ENCODE data around the gene CCDC179.

DNA sequence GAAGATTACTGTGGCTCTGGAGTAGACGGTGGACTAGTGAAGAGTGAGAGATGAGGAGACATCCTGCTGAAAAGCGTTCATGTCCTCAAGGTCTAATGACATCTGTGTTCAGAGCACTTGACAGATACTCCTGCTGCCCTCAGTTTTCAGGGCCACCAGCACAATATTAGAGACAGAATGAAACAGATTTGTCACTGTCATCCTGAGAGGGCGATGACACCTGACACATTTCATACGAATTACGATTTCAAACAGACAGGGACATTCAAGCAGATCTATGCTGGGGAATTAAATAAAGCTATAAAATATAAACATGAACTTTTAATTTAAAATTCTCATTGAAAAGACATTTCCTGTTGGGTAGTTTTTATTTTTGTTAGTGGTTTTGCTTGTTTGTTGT lies 59.8 kb downstream of the CCDC179 start:
- TF ChIP-seq, protein P1, sequence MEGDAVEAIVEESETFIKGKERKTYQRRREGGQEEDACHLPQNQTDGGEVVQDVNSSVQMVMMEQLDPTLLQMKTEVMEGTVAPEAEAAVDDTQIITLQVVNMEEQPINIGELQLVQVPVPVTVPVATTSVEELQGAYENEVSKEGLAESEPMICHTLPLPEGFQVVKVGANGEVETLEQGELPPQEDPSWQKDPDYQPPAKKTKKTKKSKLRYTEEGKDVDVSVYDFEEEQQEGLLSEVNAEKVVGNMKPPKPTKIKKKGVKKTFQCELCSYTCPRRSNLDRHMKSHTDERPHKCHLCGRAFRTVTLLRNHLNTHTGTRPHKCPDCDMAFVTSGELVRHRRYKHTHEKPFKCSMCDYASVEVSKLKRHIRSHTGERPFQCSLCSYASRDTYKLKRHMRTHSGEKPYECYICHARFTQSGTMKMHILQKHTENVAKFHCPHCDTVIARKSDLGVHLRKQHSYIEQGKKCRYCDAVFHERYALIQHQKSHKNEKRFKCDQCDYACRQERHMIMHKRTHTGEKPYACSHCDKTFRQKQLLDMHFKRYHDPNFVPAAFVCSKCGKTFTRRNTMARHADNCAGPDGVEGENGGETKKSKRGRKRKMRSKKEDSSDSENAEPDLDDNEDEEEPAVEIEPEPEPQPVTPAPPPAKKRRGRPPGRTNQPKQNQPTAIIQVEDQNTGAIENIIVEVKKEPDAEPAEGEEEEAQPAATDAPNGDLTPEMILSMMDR (conservative IDR thresholded peaks at IDR 0.05), result no peak
- TF ChIP-seq ZFX (IDR thresholded peaks at IDR 0.05), result no peak
